ENCODE measurements around the gene TEK.

TEK gene

GRCh38 chr9:27196383-27196782 is 87.4 kb downstream of the TEK start:
- 98% methylated on average over 2 of the region's 3 CpGs for WGBS
- Histone ChIP-seq H3K4me3 (ENCODE audit: low read length) (no peak overlapping the region), H3K27ac (ENCODE audit: low read depth, low read length) (no peak overlapping the region), H3K9ac (ENCODE audit: low read depth, low read length) (no peak overlapping the region), H3K4me1 (ENCODE audit: insufficient read depth, low read length) (no peaks in the 10 kb centered on the region), H3K9me3 (ENCODE audit: insufficient read depth, low read depth, low read length) (no peaks in the 10 kb centered on the region), H3K27me3 (ENCODE audit: insufficient read depth, low read length) (no peaks in the 10 kb centered on the region), H3K36me3 (ENCODE audit: insufficient read depth, low read length) (no peaks in the 10 kb centered on the region)

GRCh38 chr9:27198190-27198589 is 89.2 kb downstream of the TEK start:
- Histone ChIP-seq H3K9me3 (ENCODE audit: insufficient read depth, low read depth, low read length) (no peaks in the 10 kb centered on the region), H3K27me3 (ENCODE audit: insufficient read depth, low read length) (no peaks in the 10 kb centered on the region), H3K27ac (ENCODE audit: low read depth, low read length) (no peak overlapping the region), H3K9ac (ENCODE audit: low read depth, low read length) (no peak overlapping the region), H3K4me3 (ENCODE audit: low read length) (no peak overlapping the region), H3K4me1 (ENCODE audit: insufficient read depth, low read length) (no peaks in the 10 kb centered on the region), H3K36me3 (ENCODE audit: insufficient read depth, low read length) (0 out of 2 replicates have a peak, but pooled peaks cover 4% of the 10 kb centered on the region)

- Histone ChIP-seq H3K27me3 (ENCODE audit: insufficient read depth, low read length) (no peaks in the 10 kb centered on the region), H3K9me3 (ENCODE audit: insufficient read depth, low read depth, low read length) (no peaks in the 10 kb centered on the region), H3K4me1 (ENCODE audit: insufficient read depth, low read length) (no peaks in the 10 kb centered on the region), H3K27ac (ENCODE audit: low read depth, low read length) (no peak overlapping the region), H3K4me3 (ENCODE audit: low read length) (no peak overlapping the region), H3K9ac (ENCODE audit: low read depth, low read length) (no peak overlapping the region), H3K36me3 (ENCODE audit: insufficient read depth, low read length) (0 out of 2 replicates have a peak, but pooled peaks cover 4% of the 10 kb centered on the region)
- WGBS = 95% methylated on average over 2 of the region's 2 CpGs
Measured at GRCh38 chr9:27202056-27202455, 93.0 kb downstream of the TEK start.

- 90% methylated on average over 2 of the region's 3 CpGs for WGBS
- no peak overlapping the region for H3K27ac ChIP-seq (ENCODE audit: low read depth, low read length)
- no peak overlapping the region for H3K4me3 ChIP-seq (ENCODE audit: low read length)
- H3K9ac ChIP-seq (ENCODE audit: low read depth, low read length) = no peak overlapping the region
- H3K9me3 ChIP-seq (ENCODE audit: insufficient read depth, low read depth, low read length) = no peaks in the 10 kb centered on the region
- no peaks in the 10 kb centered on the region for H3K4me1 ChIP-seq (ENCODE audit: insufficient read depth, low read length)
- H3K27me3 ChIP-seq (ENCODE audit: insufficient read depth, low read length) = no peaks in the 10 kb centered on the region
- H3K36me3 ChIP-seq (ENCODE audit: insufficient read depth, low read length) = 0 out of 2 replicates have a peak, but pooled peaks cover 4% of the 10 kb centered on the region
Measured at GRCh38 chr9:27203783-27204182, 94.8 kb downstream of the TEK start.

GRCh38 chr9:27204578-27204977 is 95.6 kb downstream of the TEK start:
- H3K9ac ChIP-seq (ENCODE audit: low read depth, low read length) = no peak overlapping the region
- H3K36me3 ChIP-seq (ENCODE audit: insufficient read depth, low read length) = 0 out of 2 replicates have a peak, but pooled peaks cover 4% of the 10 kb centered on the region
- no peaks in the 10 kb centered on the region for H3K9me3 ChIP-seq (ENCODE audit: insufficient read depth, low read depth, low read length)
- no peak overlapping the region for H3K4me3 ChIP-seq (ENCODE audit: low read length)
- H3K27ac ChIP-seq (ENCODE audit: low read depth, low read length) = no peak overlapping the region
- 94% methylated on average over 4 of the region's 4 CpGs for WGBS
- H3K27me3 ChIP-seq (ENCODE audit: insufficient read depth, low read length) = no peaks in the 10 kb centered on the region
- no peaks in the 10 kb centered on the region for H3K4me1 ChIP-seq (ENCODE audit: insufficient read depth, low read length)

- H3K4me3 ChIP-seq (ENCODE audit: low read length) = no peak overlapping the region
- H3K36me3 ChIP-seq (ENCODE audit: insufficient read depth, low read length) = 0 out of 2 replicates have a peak, but pooled peaks cover 4% of the 10 kb centered on the region
- no peak overlapping the region for H3K9ac ChIP-seq (ENCODE audit: low read depth, low read length)
- WGBS = no CpG with 5 or more reads among the region's 2 CpGs
- no peaks in the 10 kb centered on the region for H3K27me3 ChIP-seq (ENCODE audit: insufficient read depth, low read length)
- no peaks in the 10 kb centered on the region for H3K4me1 ChIP-seq (ENCODE audit: insufficient read depth, low read length)
- H3K9me3 ChIP-seq (ENCODE audit: insufficient read depth, low read depth, low read length) = no peaks in the 10 kb centered on the region
- no peak overlapping the region for H3K27ac ChIP-seq (ENCODE audit: low read depth, low read length)
Measured at GRCh38 chr9:27205198-27205597, 96.2 kb downstream of the TEK start.

- Histone ChIP-seq H3K36me3 (ENCODE audit: insufficient read depth, low read length) (0 out of 2 replicates have a peak, but pooled peaks cover 4% of the 10 kb centered on the region), H3K4me1 (ENCODE audit: insufficient read depth, low read length) (no peaks in the 10 kb centered on the region), H3K4me3 (ENCODE audit: low read length) (no peak overlapping the region), H3K27me3 (ENCODE audit: insufficient read depth, low read length) (no peaks in the 10 kb centered on the region), H3K9ac (ENCODE audit: low read depth, low read length) (no peak overlapping the region), H3K27ac (ENCODE audit: low read depth, low read length) (no peak overlapping the region), H3K9me3 (ENCODE audit: insufficient read depth, low read depth, low read length) (no peaks in the 10 kb centered on the region)
- WGBS = 95% methylated on average over 7 of the region's 7 CpGs
Measured at GRCh38 chr9:27206041-27206440, 97.0 kb downstream of the TEK start.

- Histone ChIP-seq H3K4me1 (ENCODE audit: insufficient read depth, low read length) (no peaks in the 10 kb centered on the region), H3K27me3 (ENCODE audit: insufficient read depth, low read length) (no peaks in the 10 kb centered on the region), H3K27ac (ENCODE audit: low read depth, low read length) (no peak overlapping the region), H3K9ac (ENCODE audit: low read depth, low read length) (no peak overlapping the region), H3K9me3 (ENCODE audit: insufficient read depth, low read depth, low read length) (no peaks in the 10 kb centered on the region), H3K4me3 (ENCODE audit: low read length) (no peak overlapping the region), H3K36me3 (ENCODE audit: insufficient read depth, low read length) (no peaks in the 10 kb centered on the region; the same call in 1 of the 2 replicates)
- 94% methylated on average over 3 of the region's 3 CpGs for WGBS
Measured at GRCh38 chr9:27209034-27209433, 100.0 kb downstream of the TEK start.

- Histone ChIP-seq H3K9me3 (ENCODE audit: insufficient read depth, low read depth, low read length) (no peaks in the 10 kb centered on the region), H3K4me3 (ENCODE audit: low read length) (no peak overlapping the region), H3K27ac (ENCODE audit: low read depth, low read length) (no peak overlapping the region), H3K4me1 (ENCODE audit: insufficient read depth, low read length) (no peaks in the 10 kb centered on the region), H3K27me3 (ENCODE audit: insufficient read depth, low read length) (no peaks in the 10 kb centered on the region), H3K36me3 (ENCODE audit: insufficient read depth, low read length) (no peaks in the 10 kb centered on the region; the same call in 1 of the 2 replicates), H3K9ac (ENCODE audit: low read depth, low read length) (no peak overlapping the region)
- WGBS = 96% methylated on average over 6 of the region's 7 CpGs
Measured at GRCh38 chr9:27210588-27210987, 101.6 kb downstream of the TEK start.

GRCh38 chr9:27212191-27212590 is 103.2 kb downstream of the TEK start:
- Histone ChIP-seq H3K4me3 (ENCODE audit: low read length) (no peak overlapping the region), H3K36me3 (ENCODE audit: insufficient read depth, low read length) (no peaks in the 10 kb centered on the region; the same call in 1 of the 2 replicates), H3K4me1 (ENCODE audit: insufficient read depth, low read length) (no peaks in the 10 kb centered on the region), H3K9ac (ENCODE audit: low read depth, low read length) (no peak overlapping the region), H3K27ac (ENCODE audit: low read depth, low read length) (no peak overlapping the region), H3K9me3 (ENCODE audit: insufficient read depth, low read depth, low read length) (no peaks in the 10 kb centered on the region), H3K27me3 (ENCODE audit: insufficient read depth, low read length) (no peaks in the 10 kb centered on the region)
- 69% methylated on average over 4 of the region's 4 CpGs for WGBS

GRCh38 chr9:27212621-27213020 is 103.6 kb downstream of the TEK start:
- no peaks in the 10 kb centered on the region for H3K27me3 ChIP-seq (ENCODE audit: insufficient read depth, low read length)
- 95% methylated on average over 14 of the region's 14 CpGs for WGBS
- no peak overlapping the region for H3K9ac ChIP-seq (ENCODE audit: low read depth, low read length)
- no peaks in the 10 kb centered on the region; the same call in 1 of the 2 replicates for H3K36me3 ChIP-seq (ENCODE audit: insufficient read depth, low read length)
- H3K4me3 ChIP-seq (ENCODE audit: low read length) = no peak overlapping the region
- H3K9me3 ChIP-seq (ENCODE audit: insufficient read depth, low read depth, low read length) = no peaks in the 10 kb centered on the region
- H3K4me1 ChIP-seq (ENCODE audit: insufficient read depth, low read length) = no peaks in the 10 kb centered on the region
- H3K27ac ChIP-seq (ENCODE audit: low read depth, low read length) = no peak overlapping the region

GRCh38 chr9:27227192-27227591 is 118.2 kb downstream of the TEK start:
- Histone ChIP-seq H3K4me3 (ENCODE audit: low read length) (no peak overlapping the region), H3K27me3 (ENCODE audit: insufficient read depth, low read length) (no peaks in the 10 kb centered on the region), H3K4me1 (ENCODE audit: insufficient read depth, low read length) (no peaks in the 10 kb centered on the region), H3K9me3 (ENCODE audit: insufficient read depth, low read depth, low read length) (no peaks in the 10 kb centered on the region; the same call in 1 of the 2 replicates), H3K9ac (ENCODE audit: low read depth, low read length) (no peak overlapping the region), H3K27ac (ENCODE audit: low read depth, low read length) (no peak overlapping the region), H3K36me3 (ENCODE audit: insufficient read depth, low read length) (peaks cover 4% of the 10 kb centered on the region; the same call in 1 of the 2 replicates)
- WGBS = 91% methylated on average over 4 of the region's 4 CpGs
